ENCODE measurements around the gene BRSK1. TPM values are rescaled to one million over a fixed set of nuclear protein-coding genes. Genes with fewer than 3 reads are reported as not detected.

Gene BRSK1
- 1 to 10 TPM in 2 of 4 donors, under 1 TPM in 2; 0.77 to 1.1 (median 0.92) TPM for total RNA-seq
- polyA plus RNA-seq, result under 1 TPM; 0.14 to 0.64 (median 0.53) TPM
- long read RNA-seq, donor 1, result 0 reads
- long read RNA-seq, donor 2, result 0 reads

- Histone ChIP-seq H3K4me1 (peaks cover 5% of the 10 kb centered on the region), H3K27me3 (ENCODE audit: insufficient read depth in 3 of 3, low read length in 2 of 3) (peaks cover 0 to 11% (median 4%) of the 10 kb centered on the region in 3 donors), H3K9me3 (no peaks in the 10 kb centered on the region), H3K36me3 (ENCODE audit: insufficient read depth in 1 of 2, low read depth in 1 of 2) (no peaks in the 10 kb centered on the region), H3K4me3 (peak within 1 kb of the TSS; percentile 38), H3K27ac (no peak within 1 kb of the TSS)
- intact Hi-C loops (cut with DNase I), result no loop called here
- 4 to 16% (median 12%) methylated on average over 8 to 39 of the region's 44 CpGs for WGBS, 3 donors
- ATAC-seq, result no peak
- no peak for TF ChIP-seq CTCF (IDR thresholded peaks at IDR 0.05)
- peak; percentile 43 to 53 for DNase-seq
These were observed at the start of gene BRSK1 for GRCh38 chr19:55283548-55284377. BRSK1 (plus strand) TSS chr19:55283997; CDS start chr19:55284443, 446 bp downstream.

GRCh38 chr19:55238030-55238429 is 45.8 kb upstream of the BRSK1 start:
- intact Hi-C loops (cut with DNase I), result no loop called here
- Histone ChIP-seq H3K9me3 (no peaks in the 10 kb centered on the region), H3K36me3 (ENCODE audit: insufficient read depth in 1 of 2, low read depth in 1 of 2) (peaks cover 17 to 95% of the 10 kb centered on the region in 2 donors), H3K4me3 (no peak overlapping the region), H3K27ac (no peak overlapping the region), H3K4me1 (no peaks in the 10 kb centered on the region), H3K27me3 (ENCODE audit: insufficient read depth in 3 of 3, low read length in 2 of 3) (no peaks in the 10 kb centered on the region)
- no peak for TF ChIP-seq CTCF (IDR thresholded peaks at IDR 0.05)
- no peak for ATAC-seq
- DNase-seq, result no peak
- 83 to 84% (median 84%) methylated on average over 8 of the region's 8 CpGs for WGBS, 3 donors

GRCh38 chr19:55239004-55239403 is 44.8 kb upstream of the BRSK1 start:
- Histone ChIP-seq H3K27ac (no peak overlapping the region), H3K9me3 (no peaks in the 10 kb centered on the region), H3K27me3 (ENCODE audit: insufficient read depth in 3 of 3, low read length in 2 of 3) (no peaks in the 10 kb centered on the region), H3K36me3 (ENCODE audit: insufficient read depth in 1 of 2, low read depth in 1 of 2) (peaks cover 17 to 95% of the 10 kb centered on the region in 2 donors), H3K4me3 (no peak overlapping the region), H3K4me1 (no peaks in the 10 kb centered on the region)
- intact Hi-C loops (cut with DNase I), result no loop called here
- DNase-seq, result no peak
- TF ChIP-seq CTCF (IDR thresholded peaks at IDR 0.05), result no peak
- WGBS, 3 donors, result 91 to 95% (median 93%) methylated on average over 12 of the region's 12 CpGs
- ATAC-seq, result no peak

- Histone ChIP-seq H3K4me1 (no peaks in the 10 kb centered on the region), H3K27me3 (ENCODE audit: insufficient read depth in 3 of 3, low read length in 2 of 3) (no peaks in the 10 kb centered on the region), H3K9me3 (no peaks in the 10 kb centered on the region), H3K36me3 (ENCODE audit: insufficient read depth in 1 of 2, low read depth in 1 of 2) (peaks cover 17 to 97% of the 10 kb centered on the region in 2 donors), H3K4me3 (no peak overlapping the region), H3K27ac (no peak overlapping the region)
- DNase-seq (no peak), ATAC-seq (no peak)
- intact Hi-C loops (cut with DNase I), result no loop called here
- TF ChIP-seq CTCF (IDR thresholded peaks at IDR 0.05), result no peak
- whole genome bisulfite sequencing, 3 donors, result 93 to 98% (median 95%) methylated on average over 6 of the region's 6 CpGs
These were observed 43.1 kb upstream of the BRSK1 start for GRCh38 chr19:55240713-55241020.
